Central memory CD4-positive, alpha-beta T cell (primary cell): Measurements from ENCODE around the gene KCNT2.
"Not testable (repeated sequence)": the region's sequence is repeated elsewhere in the genome, so short reads cannot be mapped to it uniquely, and the experiment has no call there.

Source experiments
- DNase-seq: peaks from one replicate; pipeline ENCODE4 v3.0.0; 2022

Gene KCNT2

GRCh38 chr1:196306421-196306820 is 301.8 kb downstream of the KCNT2 start:
- no peak for DNase-seq

- no peak for DNase-seq
These were observed 303.0 kb downstream of the KCNT2 start for GRCh38 chr1:196305216-196305615.

- DNase-seq = no peak
These were observed 305.3 kb downstream of the KCNT2 start for GRCh38 chr1:196302981-196303380.

GRCh38 chr1:196302420-196302819 is 305.8 kb downstream of the KCNT2 start:
- no peak for DNase-seq

GRCh38 chr1:196295766-196296165 is 312.5 kb downstream of the KCNT2 start:
- no peak for DNase-seq

- DNase-seq = no peak
These were observed 329.4 kb downstream of the KCNT2 start for GRCh38 chr1:196278816-196279215.

GRCh38 chr1:196277860-196278259 is 330.4 kb downstream of the KCNT2 start:
- DNase-seq = no peak

GRCh38 chr1:196271212-196271947 is 336.9 kb downstream of the KCNT2 start:
- no peak for DNase-seq

- DNase-seq = not testable (repeated sequence)
These were observed 345.2 kb downstream of the KCNT2 start for GRCh38 chr1:196263086-196263485.

GRCh38 chr1:196260270-196260669 is 348.0 kb downstream of the KCNT2 start:
- no peak for DNase-seq

GRCh38 chr1:196259316-196259715 is 348.9 kb downstream of the KCNT2 start:
- no peak for DNase-seq

GRCh38 chr1:196255762-196256161 is 352.5 kb downstream of the KCNT2 start:
- DNase-seq = no peak

GRCh38 chr1:196229546-196229945 is 378.7 kb downstream of the KCNT2 start:
- DNase-seq = no peak

- DNase-seq = no peak
These were observed 393.4 kb downstream of the KCNT2 start for GRCh38 chr1:196214866-196215265.

- no peak for DNase-seq
These were observed 398.3 kb downstream of the KCNT2 start for GRCh38 chr1:196209983-196210382.

GRCh38 chr1:196209265-196209664 is 399.0 kb downstream of the KCNT2 start:
- DNase-seq = no peak

GRCh38 chr1:196207612-196208217 is 400.5 kb downstream of the KCNT2 start:
- no peak for DNase-seq

GRCh38 chr1:196205882-196206281 is 402.4 kb downstream of the KCNT2 start:
- DNase-seq = no peak

GRCh38 chr1:196196486-196196885 is 411.8 kb downstream of the KCNT2 start:
- no peak for DNase-seq

- DNase-seq = no peak
These were observed 414.2 kb downstream of the KCNT2 start for GRCh38 chr1:196193896-196194559.

- DNase-seq = no peak
These were observed 424.3 kb downstream of the KCNT2 start for GRCh38 chr1:196183941-196184340.

- no peak for DNase-seq
These were observed 426.7 kb downstream of the KCNT2 start for GRCh38 chr1:196181594-196181878.

- no peak for DNase-seq
These were observed 427.2 kb downstream of the KCNT2 start for GRCh38 chr1:196180847-196181593.
